ENCODE measurements around the gene KCNH8. TPM values are rescaled to one million over a fixed set of nuclear protein-coding genes. Genes with fewer than 3 reads are reported as not detected.

KCNH8 gene
- polyA plus RNA-seq, 1 donor = 2.2 TPM

DNA sequence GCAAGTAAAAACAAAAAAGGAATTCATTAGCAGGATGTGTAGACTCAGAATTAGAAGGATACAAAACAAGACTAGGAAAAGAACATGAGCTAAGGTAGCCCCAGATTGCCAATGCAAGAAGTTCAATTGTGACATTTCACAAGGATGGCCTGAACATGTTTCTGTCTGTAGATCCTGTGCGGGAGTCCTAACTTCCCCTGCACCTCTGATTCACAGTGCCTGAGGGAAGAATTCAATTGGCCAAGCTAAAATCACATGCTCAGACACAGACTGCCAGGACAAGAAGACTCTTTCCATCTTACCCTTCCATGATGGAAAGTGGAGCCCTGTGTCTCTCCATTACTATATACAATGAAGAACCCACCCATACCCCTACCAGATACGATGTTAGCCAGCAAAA lies 251.5 kb downstream of the KCNH8 start:
- no peaks in the 10 kb centered on the region for H3K36me3 ChIP-seq (ENCODE audit: control insufficient read depth, insufficient read depth, low read length)
- no CpG with 5 or more reads among the region's 2 CpGs for WGBS (ENCODE audit: insufficient coverage, low lambda C conversion rate)
- H3K4me3 ChIP-seq (ENCODE audit: low read length) = no peak overlapping the region
- no peak overlapping the region for H3K27ac ChIP-seq (ENCODE audit: low read length)
- no peak for DNase-seq
- no peaks in the 10 kb centered on the region for H3K27me3 ChIP-seq (ENCODE audit: control insufficient read depth, insufficient read depth, low read length)
- H3K4me1 ChIP-seq (ENCODE audit: control insufficient read depth, insufficient read depth, low read length) = no peaks in the 10 kb centered on the region
- H3K9me3 ChIP-seq (ENCODE audit: control insufficient read depth, low read depth, low read length) = no peaks in the 10 kb centered on the region

- 100% methylated on average over 1 of the region's 4 CpGs for whole genome bisulfite sequencing (ENCODE audit: insufficient coverage, low lambda C conversion rate)
- no peak for DNase-seq
- no peak overlapping the region for H3K27ac ChIP-seq (ENCODE audit: low read length)
- H3K9me3 ChIP-seq (ENCODE audit: control insufficient read depth, low read depth, low read length) = no peaks in the 10 kb centered on the region
- H3K4me1 ChIP-seq (ENCODE audit: control insufficient read depth, insufficient read depth, low read length) = no peaks in the 10 kb centered on the region
- no peaks in the 10 kb centered on the region for H3K27me3 ChIP-seq (ENCODE audit: control insufficient read depth, insufficient read depth, low read length)
- no peaks in the 10 kb centered on the region for H3K36me3 ChIP-seq (ENCODE audit: control insufficient read depth, insufficient read depth, low read length)
- no peak overlapping the region for H3K4me3 ChIP-seq (ENCODE audit: low read length)
Observed at GRCh38 chr3:19420159-19420558, 271.8 kb downstream of the KCNH8 start.

- Histone ChIP-seq H3K4me1 (ENCODE audit: control insufficient read depth, insufficient read depth, low read length) (no peaks in the 10 kb centered on the region), H3K9me3 (ENCODE audit: control insufficient read depth, low read depth, low read length) (no peaks in the 10 kb centered on the region), H3K36me3 (ENCODE audit: control insufficient read depth, insufficient read depth, low read length) (no peaks in the 10 kb centered on the region), H3K27me3 (ENCODE audit: control insufficient read depth, insufficient read depth, low read length) (no peaks in the 10 kb centered on the region), H3K4me3 (ENCODE audit: low read length) (no peak overlapping the region), H3K27ac (ENCODE audit: low read length) (no peak overlapping the region)
- no peak for DNase-seq
- WGBS (ENCODE audit: insufficient coverage, low lambda C conversion rate) = no CpG with 5 or more reads among the region's 1 CpG
Observed at GRCh38 chr3:19425825-19426224, 277.5 kb downstream of the KCNH8 start.

DNA sequence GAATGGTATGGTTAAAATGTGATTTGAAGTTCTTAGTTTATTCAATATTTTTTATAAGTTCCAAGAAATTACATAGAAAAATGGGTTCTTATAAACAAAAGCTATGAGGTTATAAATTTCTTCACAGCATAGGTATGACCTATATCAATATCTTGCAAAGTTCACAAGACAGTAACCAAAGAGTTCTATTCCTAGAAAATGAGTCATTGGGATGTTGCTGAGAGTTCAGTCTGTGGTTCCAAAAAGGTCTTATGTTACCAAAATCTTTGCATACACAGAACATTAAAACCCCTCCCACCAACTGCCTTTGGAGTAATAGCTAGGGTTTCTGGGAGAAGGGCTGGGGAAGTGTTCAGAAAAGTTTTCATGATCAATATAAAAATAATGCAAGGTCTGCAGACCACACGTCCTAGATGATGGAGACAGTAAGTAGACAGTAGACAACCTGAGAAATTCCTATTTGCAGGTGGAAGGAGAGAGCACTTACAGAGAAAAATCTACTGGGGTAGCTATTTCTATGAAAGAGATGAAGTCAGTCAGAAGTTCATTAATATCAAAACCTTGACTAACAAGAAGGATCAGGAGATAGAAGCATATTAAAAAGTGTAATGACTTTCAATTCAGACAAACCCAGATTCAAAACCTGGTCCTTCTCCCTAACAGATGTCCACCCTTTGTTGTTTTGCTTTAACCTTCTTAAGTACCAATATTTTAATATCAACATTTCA lies 279.3 kb downstream of the KCNH8 start:
- WGBS (ENCODE audit: insufficient coverage, low lambda C conversion rate) = 80% methylated on average over 1 of the region's 1 CpG
- Histone ChIP-seq H3K4me3 (ENCODE audit: low read length) (no peak overlapping the region), H3K9me3 (ENCODE audit: control insufficient read depth, low read depth, low read length) (no peaks in the 10 kb centered on the region), H3K4me1 (ENCODE audit: control insufficient read depth, insufficient read depth, low read length) (no peaks in the 10 kb centered on the region), H3K36me3 (ENCODE audit: control insufficient read depth, insufficient read depth, low read length) (no peaks in the 10 kb centered on the region), H3K27me3 (ENCODE audit: control insufficient read depth, insufficient read depth, low read length) (no peaks in the 10 kb centered on the region), H3K27ac (ENCODE audit: low read length) (no peak overlapping the region)
- no peak for DNase-seq

- 85% methylated on average over 2 of the region's 7 CpGs for WGBS (ENCODE audit: insufficient coverage, low lambda C conversion rate)
- DNase-seq = no peak
- H3K27me3 ChIP-seq (ENCODE audit: control insufficient read depth, insufficient read depth, low read length) = no peaks in the 10 kb centered on the region
- H3K36me3 ChIP-seq (ENCODE audit: control insufficient read depth, insufficient read depth, low read length) = no peaks in the 10 kb centered on the region
- no peak overlapping the region for H3K4me3 ChIP-seq (ENCODE audit: low read length)
- H3K9me3 ChIP-seq (ENCODE audit: control insufficient read depth, low read depth, low read length) = no peaks in the 10 kb centered on the region
- no peaks in the 10 kb centered on the region for H3K4me1 ChIP-seq (ENCODE audit: control insufficient read depth, insufficient read depth, low read length)
- H3K27ac ChIP-seq (ENCODE audit: low read length) = no peak overlapping the region
Observed at GRCh38 chr3:19428729-19429128, 280.4 kb downstream of the KCNH8 start.

GRCh38 chr3:19432669-19433068 lies 284.4 kb downstream of the KCNH8 start:
- no peak overlapping the region for H3K27ac ChIP-seq (ENCODE audit: low read length)
- H3K27me3 ChIP-seq (ENCODE audit: control insufficient read depth, insufficient read depth, low read length) = no peaks in the 10 kb centered on the region
- DNase-seq = peak in 1 of 2 donors; percentile 4
- H3K9me3 ChIP-seq (ENCODE audit: control insufficient read depth, low read depth, low read length) = no peaks in the 10 kb centered on the region
- WGBS (ENCODE audit: insufficient coverage, low lambda C conversion rate) = 100% methylated on average over 1 of the region's 2 CpGs
- H3K36me3 ChIP-seq (ENCODE audit: control insufficient read depth, insufficient read depth, low read length) = no peaks in the 10 kb centered on the region
- no peak overlapping the region for H3K4me3 ChIP-seq (ENCODE audit: low read length)
- H3K4me1 ChIP-seq (ENCODE audit: control insufficient read depth, insufficient read depth, low read length) = no peaks in the 10 kb centered on the region

DNA sequence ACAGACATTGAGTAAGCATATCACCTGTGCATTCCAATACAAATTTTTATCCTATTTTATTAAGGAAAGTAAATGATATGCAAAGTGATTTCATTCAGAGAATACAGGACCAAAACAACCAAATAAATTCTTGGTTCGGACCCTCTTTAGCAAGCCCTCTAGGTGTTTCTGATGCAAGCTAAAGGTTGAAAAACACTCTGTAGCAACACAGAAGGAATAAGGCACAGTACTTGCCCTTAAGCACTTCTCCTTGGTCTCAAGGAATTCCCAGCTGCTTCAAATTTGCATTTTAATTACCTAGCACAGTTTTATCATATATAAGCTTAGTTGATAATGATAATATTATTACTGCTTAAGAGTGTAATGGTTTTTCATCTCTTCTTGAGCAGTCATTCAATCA lies 288.4 kb downstream of the KCNH8 start:
- H3K27me3 ChIP-seq (ENCODE audit: control insufficient read depth, insufficient read depth, low read length) = no peaks in the 10 kb centered on the region
- no peaks in the 10 kb centered on the region for H3K9me3 ChIP-seq (ENCODE audit: control insufficient read depth, low read depth, low read length)
- no peaks in the 10 kb centered on the region for H3K36me3 ChIP-seq (ENCODE audit: control insufficient read depth, insufficient read depth, low read length)
- no peak overlapping the region for H3K4me3 ChIP-seq (ENCODE audit: low read length)
- no peak for DNase-seq
- no peak overlapping the region for H3K27ac ChIP-seq (ENCODE audit: low read length)
- WGBS (ENCODE audit: insufficient coverage, low lambda C conversion rate) = no CpG with 5 or more reads among the region's 1 CpG
- H3K4me1 ChIP-seq (ENCODE audit: control insufficient read depth, insufficient read depth, low read length) = no peaks in the 10 kb centered on the region

DNA sequence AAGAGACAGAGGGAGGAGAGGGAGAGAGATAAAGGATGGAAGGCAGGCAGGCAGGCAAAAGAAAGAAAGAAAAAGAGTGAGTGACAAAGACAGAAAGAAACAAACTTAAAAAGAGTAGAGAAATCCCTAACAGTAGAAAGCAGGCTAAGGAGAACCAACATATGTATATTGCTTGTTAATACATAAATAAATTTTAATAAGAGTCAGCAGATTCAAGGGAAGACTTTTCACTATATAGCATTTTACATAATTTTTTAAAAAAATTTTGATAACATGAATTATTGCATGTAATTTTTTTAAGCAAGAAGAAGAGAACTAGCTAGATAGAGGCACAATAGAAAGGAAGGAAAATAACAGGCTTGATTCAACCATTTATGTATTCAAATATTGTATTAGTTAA lies 291.6 kb downstream of the KCNH8 start:
- no peak overlapping the region for H3K4me3 ChIP-seq (ENCODE audit: low read length)
- no peaks in the 10 kb centered on the region for H3K36me3 ChIP-seq (ENCODE audit: control insufficient read depth, insufficient read depth, low read length)
- H3K9me3 ChIP-seq (ENCODE audit: control insufficient read depth, low read depth, low read length) = no peaks in the 10 kb centered on the region
- H3K27me3 ChIP-seq (ENCODE audit: control insufficient read depth, insufficient read depth, low read length) = no peaks in the 10 kb centered on the region
- no peak for DNase-seq
- H3K27ac ChIP-seq (ENCODE audit: low read length) = no peak overlapping the region
- no peaks in the 10 kb centered on the region for H3K4me1 ChIP-seq (ENCODE audit: control insufficient read depth, insufficient read depth, low read length)

- H3K9me3 ChIP-seq (ENCODE audit: control insufficient read depth, low read depth, low read length) = no peaks in the 10 kb centered on the region
- H3K27ac ChIP-seq (ENCODE audit: low read length) = no peak overlapping the region
- H3K36me3 ChIP-seq (ENCODE audit: control insufficient read depth, insufficient read depth, low read length) = no peaks in the 10 kb centered on the region
- H3K4me3 ChIP-seq (ENCODE audit: low read length) = no peak overlapping the region
- 33% methylated on average over 1 of the region's 2 CpGs for WGBS (ENCODE audit: insufficient coverage, low lambda C conversion rate)
- H3K4me1 ChIP-seq (ENCODE audit: control insufficient read depth, insufficient read depth, low read length) = no peaks in the 10 kb centered on the region
- no peak for DNase-seq
- H3K27me3 ChIP-seq (ENCODE audit: control insufficient read depth, insufficient read depth, low read length) = no peaks in the 10 kb centered on the region
Observed at GRCh38 chr3:19446138-19446537, 297.8 kb downstream of the KCNH8 start.

- H3K9me3 ChIP-seq (ENCODE audit: control insufficient read depth, low read depth, low read length) = no peaks in the 10 kb centered on the region
- no CpG with 5 or more reads among the region's 1 CpG for WGBS (ENCODE audit: insufficient coverage, low lambda C conversion rate)
- DNase-seq = no peak
- no peak overlapping the region for H3K4me3 ChIP-seq (ENCODE audit: low read length)
- no peaks in the 10 kb centered on the region for H3K36me3 ChIP-seq (ENCODE audit: control insufficient read depth, insufficient read depth, low read length)
- H3K4me1 ChIP-seq (ENCODE audit: control insufficient read depth, insufficient read depth, low read length) = no peaks in the 10 kb centered on the region
- no peak overlapping the region for H3K27ac ChIP-seq (ENCODE audit: low read length)
- no peaks in the 10 kb centered on the region for H3K27me3 ChIP-seq (ENCODE audit: control insufficient read depth, insufficient read depth, low read length)
Observed at GRCh38 chr3:19446687-19447086, 298.4 kb downstream of the KCNH8 start.

DNA sequence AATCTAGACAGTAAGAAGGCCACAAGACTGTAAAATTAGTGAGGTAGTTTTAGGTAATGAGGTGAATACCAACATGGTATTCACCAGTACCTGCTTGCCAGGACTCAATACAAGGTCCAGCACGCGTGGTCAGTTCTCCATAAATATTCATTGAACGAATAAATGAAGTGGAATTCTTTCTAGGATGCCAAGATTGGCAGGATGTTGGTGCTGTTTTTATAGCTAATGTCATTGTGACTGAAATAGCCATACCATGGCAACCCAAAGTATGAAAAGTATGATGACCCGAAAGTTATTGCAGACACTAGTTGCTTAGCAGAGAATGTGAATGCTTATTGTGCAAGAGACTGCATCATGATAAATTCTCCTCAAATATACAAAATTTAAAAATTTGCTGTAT lies 307.2 kb downstream of the KCNH8 start:
- DNase-seq = no peak
- Histone ChIP-seq H3K27me3 (ENCODE audit: control insufficient read depth, insufficient read depth, low read length) (no peaks in the 10 kb centered on the region), H3K27ac (ENCODE audit: low read length) (no peak overlapping the region), H3K9me3 (ENCODE audit: control insufficient read depth, low read depth, low read length) (no peaks in the 10 kb centered on the region), H3K4me1 (ENCODE audit: control insufficient read depth, insufficient read depth, low read length) (no peaks in the 10 kb centered on the region), H3K4me3 (ENCODE audit: low read length) (no peak overlapping the region), H3K36me3 (ENCODE audit: control insufficient read depth, insufficient read depth, low read length) (no peaks in the 10 kb centered on the region)
- WGBS (ENCODE audit: insufficient coverage, low lambda C conversion rate) = no CpG with 5 or more reads among the region's 4 CpGs
